ENCODE measurements around the gene CDH16. TPM values are rescaled to one million over a fixed set of nuclear protein-coding genes. Genes with fewer than 3 reads are reported as not detected.
"Not testable (repeated sequence)": the region's sequence is repeated elsewhere in the genome, so short reads cannot be mapped to it uniquely, and the experiment has no call there.

The CDH16 gene
- total and polyA plus RNA-seq, 2 donors (not counting 3 experiments of a cell fraction or from before 2014, with no cell fraction given) = not detected

GRCh38 chr16:66935314-66936011, 16.8 kb upstream of the CDH16 start, which contains the start of gene CES2:
CES2 (plus strand) TSS chr16:66935516; CDS start chr16:66935636, 120 bp downstream.
- DNase-seq (ENCODE audit: low read depth, low spot score) = peak; percentile 35

GRCh38 chr16:66934839-66935313, 16.2 kb upstream of the CDH16 start:
- ChIA-PET POLR2A (interaction anchor here (0.5 to 1.6 kb wide), 2 partner anchors 62 to 497 kb away, joined by 3 read pairs; no protein-coding TSS in a partner anchor), CTCF (interaction anchor here (0.8 to 2.4 kb wide), 3 partner anchors 9 to 220 kb away, joined by 3 to 12 read pairs (median 6); partner anchors contain the start of gene RRAD)
- peak; percentile 82 for FAIRE-seq
- peak overlapping the region; percentile 2 to 88 (median 58) for H3K4me3 ChIP-seq (replicated peaks in 1 of 3; ENCODE audit: insufficient read depth in 1 of 3, low read depth in 1 of 3, low read length in 3 of 3)
- H3K27me3 ChIP-seq (ENCODE audit: control insufficient read depth in 2 of 2, insufficient read depth in 2 of 2, low read length in 2 of 2); H3K4me1 ChIP-seq (ENCODE audit: control insufficient read depth, extremely low read depth, insufficient read depth, low read length); intact Hi-C loops (cut with micrococcal nuclease); H3K36me3 ChIP-seq (ENCODE audit: control insufficient read depth in 2 of 2, extremely low read depth in 1 of 2, insufficient read depth in 2 of 2, low read length in 2 of 2); H4K20me1 ChIP-seq (replicated peaks; ENCODE audit: control insufficient read depth, extremely low read depth, insufficient read depth, low read length); dilution Hi-C loops (cut with MboI; ENCODE audit: extremely low pct_ligation_motif_present, low sequenced_read_pairs); H3K9me1 ChIP-seq (replicated peaks; ENCODE audit: control insufficient read depth, extremely low read depth, insufficient read depth, low read length); DNase-seq (ENCODE audit: low read depth, low spot score); H3K9me3 ChIP-seq (replicated peaks; ENCODE audit: control insufficient read depth, insufficient read depth, low read length); BruUV-seq (replicated peaks): not testable (repeated sequence)
- H3K27ac ChIP-seq (ENCODE audit: insufficient read depth, low read depth, low read length) = peak overlapping the region; percentile 67
- peak overlapping the region; percentile 78 for H3K4me2 ChIP-seq (ENCODE audit: insufficient read depth, low read length)
- peak overlapping the region; percentile 63 for H2AFZ ChIP-seq (ENCODE audit: low read depth, low read length)
- H3K9ac ChIP-seq (replicated peaks; ENCODE audit: extremely low read depth, insufficient read depth, low read length) = peak overlapping the region; percentile 79
- peaks cover 20% of the 10 kb centered on the region for H3K79me2 ChIP-seq (ENCODE audit: control insufficient read depth, insufficient read depth, low read length)

More at GRCh38 chr16:66935314-66936011, 16.8 kb upstream of the CDH16 start, which contains the start of gene CES2:
- peaks cover 20% of the 10 kb centered on the region for H3K79me2 ChIP-seq (ENCODE audit: control insufficient read depth, insufficient read depth, low read length)
- H3K27me3 ChIP-seq (ENCODE audit: control insufficient read depth in 2 of 2, insufficient read depth in 2 of 2, low read length in 2 of 2) = no peaks in the 10 kb centered on the region
- no peak for TF ChIP-seq FOS (IDR thresholded peaks at IDR 0.05; ENCODE audit: borderline replicate concordance, insufficient read depth, low read length)
- TF ChIP-seq MYC (IDR thresholded peaks at IDR 0.05; ENCODE audit: low read depth, low read length) = no peak
- TF ChIP-seq POLR2A (IDR thresholded peaks at IDR 0.05; ENCODE audit: low read depth, low read length) = no peak
- no peak for TF ChIP-seq JUN (IDR thresholded peaks at IDR 0.05; ENCODE audit: borderline replicate concordance, insufficient read depth, insufficient read length, low read depth)
- peaks cover 7% of the 10 kb centered on the region for H3K4me1 ChIP-seq (ENCODE audit: control insufficient read depth, extremely low read depth, insufficient read depth, low read length)
- peak within 1 kb of the TSS; percentile 67 for H3K27ac ChIP-seq (ENCODE audit: insufficient read depth, low read depth, low read length)
- CTCF ChIA-PET = no interaction called here
- no peak for FAIRE-seq
- peak within 1 kb of the TSS; percentile 63 for H2AFZ ChIP-seq (ENCODE audit: low read depth, low read length)
- intact Hi-C loops (cut with micrococcal nuclease) = no loop called here
- POLR2A ChIA-PET = no interaction called here
- H3K4me3 ChIP-seq (replicated peaks in 1 of 3; ENCODE audit: insufficient read depth in 1 of 3, low read depth in 1 of 3, low read length in 3 of 3) = peak within 1 kb of the TSS; percentile 2 to 88 (median 58)
- no peaks in the 10 kb centered on the region for H4K20me1 ChIP-seq (replicated peaks; ENCODE audit: control insufficient read depth, extremely low read depth, insufficient read depth, low read length)
- no peaks in the 10 kb centered on the region for H3K9me3 ChIP-seq (replicated peaks; ENCODE audit: control insufficient read depth, insufficient read depth, low read length)
- H3K9me1 ChIP-seq (replicated peaks; ENCODE audit: control insufficient read depth, extremely low read depth, insufficient read depth, low read length) = no peaks in the 10 kb centered on the region
- peaks cover 0 to 4% of the 10 kb centered on the region in 2 experiments for H3K36me3 ChIP-seq (ENCODE audit: control insufficient read depth in 2 of 2, extremely low read depth in 1 of 2, insufficient read depth in 2 of 2, low read length in 2 of 2)
- dilution Hi-C loops (cut with MboI; ENCODE audit: extremely low pct_ligation_motif_present, low sequenced_read_pairs) = no loop called here
- no TSS peak for BruUV-seq (replicated peaks)
- H3K9ac ChIP-seq (replicated peaks; ENCODE audit: extremely low read depth, insufficient read depth, low read length) = peak within 1 kb of the TSS; percentile 79
- H3K4me2 ChIP-seq (ENCODE audit: insufficient read depth, low read length) = peak within 1 kb of the TSS; percentile 78
